ENCODE results near the gene VPS37C.
"Not testable (repeated sequence)": the region's sequence is repeated elsewhere in the genome, so short reads cannot be mapped to it uniquely, and the experiment has no call there.

DNA sequence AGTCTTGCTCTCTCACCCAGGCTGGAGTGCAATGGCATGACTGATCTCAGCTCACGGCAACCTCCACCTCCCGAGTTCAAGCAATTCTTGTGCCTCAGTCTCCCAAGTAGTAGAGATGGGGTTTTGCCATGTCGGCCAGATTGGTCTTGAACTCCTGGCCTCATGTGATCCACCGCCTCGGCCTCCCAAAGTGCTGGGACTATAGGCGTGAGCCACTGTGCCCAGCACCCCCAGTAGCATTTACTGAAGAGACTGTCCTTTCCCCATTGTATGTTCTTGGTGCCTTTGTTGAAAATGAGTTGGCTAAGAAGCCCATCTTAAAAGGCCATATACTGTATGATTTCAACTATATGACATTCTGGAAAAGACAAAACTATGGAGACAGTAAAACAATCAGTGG lies 19.0 kb upstream of the VPS37C start:
- TF ChIP-seq, protein P1, sequence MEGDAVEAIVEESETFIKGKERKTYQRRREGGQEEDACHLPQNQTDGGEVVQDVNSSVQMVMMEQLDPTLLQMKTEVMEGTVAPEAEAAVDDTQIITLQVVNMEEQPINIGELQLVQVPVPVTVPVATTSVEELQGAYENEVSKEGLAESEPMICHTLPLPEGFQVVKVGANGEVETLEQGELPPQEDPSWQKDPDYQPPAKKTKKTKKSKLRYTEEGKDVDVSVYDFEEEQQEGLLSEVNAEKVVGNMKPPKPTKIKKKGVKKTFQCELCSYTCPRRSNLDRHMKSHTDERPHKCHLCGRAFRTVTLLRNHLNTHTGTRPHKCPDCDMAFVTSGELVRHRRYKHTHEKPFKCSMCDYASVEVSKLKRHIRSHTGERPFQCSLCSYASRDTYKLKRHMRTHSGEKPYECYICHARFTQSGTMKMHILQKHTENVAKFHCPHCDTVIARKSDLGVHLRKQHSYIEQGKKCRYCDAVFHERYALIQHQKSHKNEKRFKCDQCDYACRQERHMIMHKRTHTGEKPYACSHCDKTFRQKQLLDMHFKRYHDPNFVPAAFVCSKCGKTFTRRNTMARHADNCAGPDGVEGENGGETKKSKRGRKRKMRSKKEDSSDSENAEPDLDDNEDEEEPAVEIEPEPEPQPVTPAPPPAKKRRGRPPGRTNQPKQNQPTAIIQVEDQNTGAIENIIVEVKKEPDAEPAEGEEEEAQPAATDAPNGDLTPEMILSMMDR (IDR thresholded peaks at IDR 0.05; ENCODE audit: insufficient read depth, low read length): not testable (repeated sequence)
- not testable (repeated sequence) for TF ChIP-seq POLR2AphosphoS5 (IDR thresholded peaks at IDR 0.05; ENCODE audit: low read depth); GABPA (IDR thresholded peaks at IDR 0.05; ENCODE audit: low read depth); SPI1 (IDR thresholded peaks at IDR 0.05; ENCODE audit: borderline replicate concordance, low read depth)
- TF ChIP-seq, protein P2, sequence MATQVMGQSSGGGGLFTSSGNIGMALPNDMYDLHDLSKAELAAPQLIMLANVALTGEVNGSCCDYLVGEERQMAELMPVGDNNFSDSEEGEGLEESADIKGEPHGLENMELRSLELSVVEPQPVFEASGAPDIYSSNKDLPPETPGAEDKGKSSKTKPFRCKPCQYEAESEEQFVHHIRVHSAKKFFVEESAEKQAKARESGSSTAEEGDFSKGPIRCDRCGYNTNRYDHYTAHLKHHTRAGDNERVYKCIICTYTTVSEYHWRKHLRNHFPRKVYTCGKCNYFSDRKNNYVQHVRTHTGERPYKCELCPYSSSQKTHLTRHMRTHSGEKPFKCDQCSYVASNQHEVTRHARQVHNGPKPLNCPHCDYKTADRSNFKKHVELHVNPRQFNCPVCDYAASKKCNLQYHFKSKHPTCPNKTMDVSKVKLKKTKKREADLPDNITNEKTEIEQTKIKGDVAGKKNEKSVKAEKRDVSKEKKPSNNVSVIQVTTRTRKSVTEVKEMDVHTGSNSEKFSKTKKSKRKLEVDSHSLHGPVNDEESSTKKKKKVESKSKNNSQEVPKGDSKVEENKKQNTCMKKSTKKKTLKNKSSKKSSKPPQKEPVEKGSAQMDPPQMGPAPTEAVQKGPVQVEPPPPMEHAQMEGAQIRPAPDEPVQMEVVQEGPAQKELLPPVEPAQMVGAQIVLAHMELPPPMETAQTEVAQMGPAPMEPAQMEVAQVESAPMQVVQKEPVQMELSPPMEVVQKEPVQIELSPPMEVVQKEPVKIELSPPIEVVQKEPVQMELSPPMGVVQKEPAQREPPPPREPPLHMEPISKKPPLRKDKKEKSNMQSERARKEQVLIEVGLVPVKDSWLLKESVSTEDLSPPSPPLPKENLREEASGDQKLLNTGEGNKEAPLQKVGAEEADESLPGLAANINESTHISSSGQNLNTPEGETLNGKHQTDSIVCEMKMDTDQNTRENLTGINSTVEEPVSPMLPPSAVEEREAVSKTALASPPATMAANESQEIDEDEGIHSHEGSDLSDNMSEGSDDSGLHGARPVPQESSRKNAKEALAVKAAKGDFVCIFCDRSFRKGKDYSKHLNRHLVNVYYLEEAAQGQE (IDR thresholded peaks at IDR 0.05; ENCODE audit: insufficient replicate concordance, low read depth): not testable (repeated sequence)

Data from HL-60 (cell line).